HG03521 (cell line): ENCODE results near the gene SURF6.
A peak's percentile ranks its signal among the peaks of the same experiment; 100 is the strongest.

ENCODE experiments used
- ATAC-seq: cut with Tn5 transposase; IDR thresholded peaks from one replicate; pipeline ENCODE4 v1.9.1; 2021; ENCODE audit warnings: mild to moderate bottlenecking, moderate library complexity; ENCODE audit not compliant: unreplicated experiment

The SURF6 gene

GRCh38 chr9:133368249-133368881, 32.4 kb upstream of the SURF6 start:
- no peak for ATAC-seq

- ATAC-seq, result no peak
Observed at GRCh38 chr9:133367778-133368177, 31.8 kb upstream of the SURF6 start.

- no peak for ATAC-seq
Observed at GRCh38 chr9:133367221-133367620, 31.2 kb upstream of the SURF6 start.

- ATAC-seq, result no peak
Observed at GRCh38 chr9:133366435-133366834, 30.4 kb upstream of the SURF6 start.

GRCh38 chr9:133362359-133363044, 26.5 kb upstream of the SURF6 start:
- no peak for ATAC-seq

- no peak for ATAC-seq
Observed at GRCh38 chr9:133361507-133362092, 25.6 kb upstream of the SURF6 start.

- ATAC-seq, result no peak
Observed at GRCh38 chr9:133360400-133361393, 24.7 kb upstream of the SURF6 start.

GRCh38 chr9:133359399-133360175, 23.6 kb upstream of the SURF6 start:
- no peak for ATAC-seq

- ATAC-seq, result no peak
Observed at GRCh38 chr9:133357656-133358055, 21.7 kb upstream of the SURF6 start.

- peak; percentile 54 for ATAC-seq
Observed at GRCh38 chr9:133356391-133357091, 20.6 kb upstream of the SURF6 start, which contains the start of the genes SURF1 and SURF2. TSS of gene SURF1 (minus strand) at chr9:133356487. CDS start at chr9:133356453, 34 bp downstream. TSS of gene SURF2 (plus strand) at chr9:133356550. CDS start at chr9:133356593, 43 bp downstream.

GRCh38 chr9:133355881-133356357, 19.9 kb upstream of the SURF6 start:
- ATAC-seq, result peak; percentile 6

- ATAC-seq, result no peak
Observed at GRCh38 chr9:133354766-133355165, 18.8 kb upstream of the SURF6 start.

- no peak for ATAC-seq
Observed at GRCh38 chr9:133353548-133353947, 17.6 kb upstream of the SURF6 start.

- ATAC-seq, result no peak
Observed at GRCh38 chr9:133352635-133353340, 16.8 kb upstream of the SURF6 start.

- no peak for ATAC-seq
Observed at GRCh38 chr9:133351908-133352634, 16.1 kb upstream of the SURF6 start.

GRCh38 chr9:133351526-133351907, 15.5 kb upstream of the SURF6 start:
- ATAC-seq, result no peak

GRCh38 chr9:133349965-133350616, 14.1 kb upstream of the SURF6 start:
- ATAC-seq, result no peak
